22Rv1 (cell line): ENCODE results near the gene PPM1M.

ENCODE experiments used
- CTCF ChIP-seq: fragments of 450-650 bp; IDR thresholded peaks from 2 replicates; pipeline ENCODE4 v1.5.1; 2017; ENCODE audit warnings: mild to moderate bottlenecking
- ZFX ChIP-seq: fragments of 450-650 bp; IDR thresholded peaks from 2 replicates; pipeline ENCODE4 v1.6.1; 2017; ENCODE audit warnings: antibody characterized with exemption, borderline replicate concordance

- no peak for TF ChIP-seq CTCF
- no peak for TF ChIP-seq ZFX
These were observed 12.4 kb downstream of the PPM1M start for GRCh38 chr3:52257911-52258310.
